PC-3 (cell line): ENCODE data around the gene RNASET2. TPM values are rescaled to one million over a fixed set of nuclear protein-coding genes. Genes with fewer than 3 reads are reported as not detected.

ENCODE experiments used
- ATAC-seq: fragments of 200-7000 bp; cut with Tn5 transposase; 2 replicates; pipeline ENCODE4 v1.9.1; 2020; ENCODE audit warnings: mild to moderate bottlenecking, moderate library complexity
- BruUV-seq: library from RNA; stranded (reverse); fragments of 400-500 nt; replicated peaks from 2 replicates; lab custom pipeline; 2021; lab: Mats Ljungman, UMichigan
- CTCF ChIA-PET: fragments of 300-600 bp; sonication (Branson Sonifier 250); formaldehyde crosslinking; loops from one replicate; lab custom pipeline; 2022; ENCODE audit warnings: antibody characterized with exemption; lab: Charles Lee
- POLR2A ChIA-PET: fragments of 300-600 bp; sonication (Branson Sonifier 250); formaldehyde crosslinking; loops from one replicate; lab custom pipeline; 2022; ENCODE audit warnings: antibody characterized with exemption; ENCODE audit not compliant: unreplicated experiment; lab: Charles Lee
- DNase-seq: peaks from one replicate; pipeline ENCODE4 v3.0.0-alpha.2; 2015
- H2AFZ ChIP-seq: fragments of 300-600 bp; sonication (generic); 2 replicates; pipeline ENCODE4 v1.6.0; 2016; ENCODE audit warnings: antibody characterized with exemption, low read length
- H3F3A ChIP-seq: fragments of 300-600 bp; sonication (generic); one replicate; pipeline ENCODE4 v1.6.0; 2017; ENCODE audit warnings: antibody characterized with exemption, low read length, control low read depth, mild to moderate bottlenecking; ENCODE audit not compliant: unreplicated experiment
- H3K27ac ChIP-seq: fragments of 300-600 bp; sonication (generic); 2 replicates; pipeline ENCODE4 v1.5.1; 2016; ENCODE audit warnings: mild to moderate bottlenecking, low read length
- H3K27me3 ChIP-seq: fragments of 300-600 bp; sonication (generic); 2 replicates; pipeline ENCODE4 v1.6.1; 2016; ENCODE audit warnings: low read length, mixed read lengths
- H3K36me3 ChIP-seq: fragments of 300-600 bp; sonication (generic); 2 replicates; pipeline ENCODE4 v1.6.1; 2016; ENCODE audit warnings: low read depth, mixed run types, low read length, mixed read lengths
- H3K4me1 ChIP-seq: fragments of 300-600 bp; sonication (generic); 2 replicates; pipeline ENCODE4 v1.5.1; 2016; ENCODE audit warnings: low read length; ENCODE audit not compliant: insufficient read depth
- H3K4me2 ChIP-seq: fragments of 300-600 bp; sonication (generic); 2 replicates; pipeline ENCODE4 v1.6.0; 2016; ENCODE audit warnings: low read length
- H3K4me3 ChIP-seq: fragments of 300-600 bp; sonication (generic); 2 replicates; pipeline ENCODE4 v1.5.1; 2016; ENCODE audit warnings: mild to moderate bottlenecking, low read length, mixed read lengths
- H3K79me2 ChIP-seq: fragments of 300-600 bp; sonication (generic); 2 replicates; pipeline ENCODE4 v1.6.1; 2017; ENCODE audit warnings: low read length, mixed read lengths
- H3K9ac ChIP-seq: fragments of 300-600 bp; sonication (generic); 2 replicates; pipeline ENCODE4 v1.6.0; 2016; ENCODE audit warnings: mild to moderate bottlenecking, low read length
- H3K9me2 ChIP-seq: fragments of 300-600 bp; sonication (generic); replicated peaks from 2 replicates; pipeline ENCODE4 v1.6.1; 2016; ENCODE audit warnings: mixed run types, low read length, mixed read lengths
- H3K9me3 ChIP-seq: fragments of 300-600 bp; sonication (generic); 2 replicates; pipeline ENCODE4 v1.6.1; 2016; ENCODE audit warnings: low read length, mixed read lengths
- H4K20me1 ChIP-seq: fragments of 300-600 bp; sonication (generic); 2 replicates; pipeline ENCODE4 v1.6.1; 2016; ENCODE audit warnings: low read length, mixed read lengths
- CTCF ChIP-seq: fragments of 300-600 bp; sonication (generic); conservative IDR thresholded peaks from 2 replicates; pipeline ENCODE4 v1.5.1; 2017; ENCODE audit warnings: antibody characterized with exemption, low read depth, mild to moderate bottlenecking, low read length
- EZH2 ChIP-seq: fragments of 300-600 bp; sonication (generic); IDR thresholded peaks from one replicate; pipeline ENCODE4 v1.6.1; 2017; ENCODE audit warnings: antibody characterized with exemption, mild to moderate bottlenecking, low read length; ENCODE audit not compliant: unreplicated experiment
- EZH2phosphoT487 ChIP-seq: fragments of 300-600 bp; sonication (generic); IDR thresholded peaks from 2 replicates; pipeline ENCODE4 v1.6.1; 2018; ENCODE audit warnings: mild to moderate bottlenecking, antibody characterized with exemption, low read length, borderline replicate concordance
- intact Hi-C: fragments of 100-400 bp; cut with micrococcal nuclease; formaldehyde crosslinking; loops from 2 replicates; pipeline ENCODE4 v1.9.0; 2023
- total RNA-seq: library from RNA; depleted of rRNA; stranded (reverse); fragments of >200 nt; gene quantifications from 2 replicates; pipeline ENCODE4 v1.2.3, GENCODE V29; 2014

Gene RNASET2
- total RNA-seq, 1 experiment from 2014 or later: 51.8 TPM

- no peak overlapping the region for H3K4me3 ChIP-seq
- H3K27ac ChIP-seq: no peak overlapping the region
- no peak overlapping the region for H3K9ac ChIP-seq
- H3K79me2 ChIP-seq: no peaks in the 10 kb centered on the region
- ChIA-PET POLR2A (no interaction called here), CTCF (no interaction called here)
- H3K36me3 ChIP-seq: no peaks in the 10 kb centered on the region
- no peaks in the 10 kb centered on the region for H3K4me1 ChIP-seq
- H3K4me2 ChIP-seq: no peak overlapping the region
- no peaks in the 10 kb centered on the region for H4K20me1 ChIP-seq
- DNase-seq: no peak
- H3F3A ChIP-seq: no peaks in the 10 kb centered on the region
- no peak for ATAC-seq
- intact Hi-C loops: no loop called here
- H3K9me3 ChIP-seq: no peaks in the 10 kb centered on the region
- H3K27me3 ChIP-seq: no peaks in the 10 kb centered on the region
- no TSS peak for BruUV-seq
- H3K9me2 ChIP-seq: no peaks in the 10 kb centered on the region
- no peak overlapping the region for H2AFZ ChIP-seq
- TF ChIP-seq CTCF (no peak), EZH2phosphoT487 (no peak), EZH2 (no peak)
These were observed 48.2 kb downstream of the RNASET2 start for GRCh38 chr6:166907871-166908806.

GRCh38 chr6:166907373-166907841 lies 48.9 kb downstream of the RNASET2 start:
- DNase-seq (no peak), ATAC-seq (no peak)
- H3K9me2 ChIP-seq: no peaks in the 10 kb centered on the region
- H3K4me3 ChIP-seq: no peak overlapping the region
- H3F3A ChIP-seq: no peaks in the 10 kb centered on the region
- intact Hi-C loops: no loop called here
- BruUV-seq: no TSS peak
- H3K4me2 ChIP-seq: no peak overlapping the region
- no peaks in the 10 kb centered on the region for H4K20me1 ChIP-seq
- CTCF ChIA-PET: no interaction called here
- no peak overlapping the region for H3K9ac ChIP-seq
- POLR2A ChIA-PET: no interaction called here
- no peak overlapping the region for H2AFZ ChIP-seq
- H3K4me1 ChIP-seq: no peaks in the 10 kb centered on the region
- no peaks in the 10 kb centered on the region for H3K27me3 ChIP-seq
- no peaks in the 10 kb centered on the region for H3K36me3 ChIP-seq
- H3K27ac ChIP-seq: no peak overlapping the region
- H3K9me3 ChIP-seq: no peaks in the 10 kb centered on the region
- no peak for TF ChIP-seq EZH2phosphoT487
- TF ChIP-seq CTCF: no peak
- TF ChIP-seq EZH2: no peak
- H3K79me2 ChIP-seq: no peaks in the 10 kb centered on the region
